NCI-H187 treated with DMSO at 0.1 percent for 48 hours (cell line): ENCODE measurements around the gene SLC25A22.
A peak's percentile ranks its signal among the peaks of the same experiment; 100 is the strongest.

ENCODE experiments used
- DNase-seq: peaks from one replicate; lab custom pipeline; 2025; lab: John Stamatoyannopoulos, UW

SLC25A22 gene

DNA sequence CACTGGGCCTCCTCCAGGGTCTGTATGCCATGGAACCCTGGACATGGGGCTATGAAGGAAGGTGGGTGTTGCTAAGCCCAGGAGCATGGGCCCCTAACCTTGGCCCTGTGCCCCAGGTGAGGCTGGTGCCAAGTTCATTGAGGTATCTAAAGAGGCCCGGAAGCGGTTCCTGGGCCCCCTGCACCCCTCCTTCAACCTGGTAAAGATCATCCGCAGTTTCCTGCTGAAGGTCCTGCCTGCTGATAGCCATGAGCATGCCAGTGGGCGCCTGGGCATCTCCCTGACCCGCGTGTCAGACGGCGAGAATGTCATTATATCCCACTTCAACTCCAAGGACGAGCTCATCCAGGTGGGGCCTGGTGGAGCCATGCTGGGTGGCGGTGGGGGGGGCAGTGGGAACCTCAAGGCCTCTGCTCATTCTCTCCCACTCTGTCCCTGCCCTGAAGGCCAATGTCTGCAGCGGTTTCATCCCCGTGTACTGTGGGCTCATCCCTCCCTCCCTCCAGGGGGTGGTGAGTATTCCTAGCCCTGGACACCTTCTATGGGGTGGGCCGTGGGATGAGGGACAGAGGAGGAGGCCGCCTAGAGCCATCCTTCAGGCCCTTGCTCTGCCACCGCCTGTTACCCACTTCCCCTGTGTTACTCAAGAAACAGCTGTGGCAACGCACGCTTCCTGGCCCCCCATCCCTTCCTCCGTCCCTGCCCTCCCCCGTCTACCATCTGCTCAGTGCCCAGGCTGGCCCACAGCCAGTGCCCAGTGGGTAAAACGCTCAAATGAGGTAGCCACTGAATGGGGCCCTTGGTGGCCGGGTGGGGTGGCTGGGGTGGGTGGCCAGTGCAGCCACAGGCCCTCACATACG, 23.7 kb upstream of the SLC25A22 start:
- DNase-seq = no peak

DNA sequence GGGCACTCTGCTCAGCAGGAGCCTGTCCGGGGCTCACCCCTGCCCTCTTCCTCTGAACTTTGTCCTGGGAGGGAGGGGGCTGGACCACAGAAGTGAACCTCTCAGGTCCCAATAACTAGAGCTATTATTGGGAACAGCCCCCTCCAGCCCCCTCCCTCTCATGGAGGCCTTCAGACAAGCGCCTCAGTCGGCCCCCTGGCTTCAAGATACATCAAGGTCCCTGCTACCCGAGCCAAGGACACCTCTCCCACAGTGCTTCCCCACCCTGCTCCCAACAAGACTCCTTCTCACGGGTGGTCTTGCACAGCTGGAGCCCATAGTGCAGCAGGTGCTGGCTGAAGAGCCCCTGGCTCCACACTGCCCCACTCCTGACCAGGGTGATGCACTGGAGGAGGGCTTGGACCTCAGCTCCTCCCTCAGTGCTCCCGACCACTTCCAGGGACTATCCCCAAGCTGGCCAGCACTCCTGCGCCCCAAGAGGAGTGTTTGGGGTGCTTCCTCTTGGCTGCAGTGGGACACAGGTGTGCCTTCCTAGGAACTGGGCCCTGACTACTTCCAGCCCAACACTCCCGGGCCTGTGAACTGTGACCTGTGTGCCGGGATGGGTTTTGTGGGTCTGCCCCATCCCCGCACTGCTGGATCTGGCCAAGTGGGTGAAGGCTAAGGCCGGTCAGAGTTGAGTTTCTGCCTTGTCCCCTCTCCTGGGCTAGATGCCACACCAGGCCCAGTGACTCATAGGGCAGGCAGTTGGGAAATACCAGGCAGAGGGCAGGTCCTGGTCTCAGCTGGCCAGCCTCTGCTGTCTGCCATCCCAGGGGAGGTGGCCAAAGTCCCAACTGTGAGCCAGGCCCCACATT, 22.8 kb upstream of the SLC25A22 start:
- no peak for DNase-seq

DNA sequence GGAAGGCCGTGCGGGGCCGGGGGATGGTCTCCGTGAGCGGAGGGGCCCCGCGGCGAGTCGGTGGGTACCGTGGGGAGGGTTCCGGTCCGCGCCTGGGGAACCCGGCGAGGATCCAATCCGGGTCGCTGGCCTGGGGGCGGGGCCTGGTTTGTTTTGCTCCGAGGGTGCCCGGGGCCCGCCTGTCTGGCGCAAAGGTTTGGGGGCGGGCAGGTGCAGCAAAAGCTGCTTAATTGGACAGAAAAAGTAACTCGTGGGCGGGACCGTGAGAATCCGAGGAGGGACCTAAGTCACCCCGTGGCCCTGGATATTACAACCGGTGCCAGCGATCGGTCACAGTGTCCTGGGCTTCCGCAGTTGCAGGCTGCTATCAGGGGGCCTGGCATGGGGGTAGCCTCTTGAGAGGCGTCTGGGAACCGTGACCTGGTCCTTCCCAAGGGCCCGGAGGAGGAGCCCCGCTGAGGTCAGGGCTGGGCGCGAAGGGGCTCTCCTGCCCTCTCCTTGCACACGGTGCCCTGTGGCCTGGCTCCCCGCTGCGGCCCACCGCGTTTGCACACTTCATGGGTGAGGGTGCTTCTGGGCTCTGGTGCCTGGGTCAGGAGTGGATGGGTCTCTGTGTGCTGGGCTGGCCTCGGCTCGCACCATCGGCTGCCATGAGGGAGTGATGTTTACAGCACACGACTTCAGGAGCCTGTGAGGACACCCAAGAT, 22.0 kb upstream of the SLC25A22 start:
- DNase-seq = no peak

DNA sequence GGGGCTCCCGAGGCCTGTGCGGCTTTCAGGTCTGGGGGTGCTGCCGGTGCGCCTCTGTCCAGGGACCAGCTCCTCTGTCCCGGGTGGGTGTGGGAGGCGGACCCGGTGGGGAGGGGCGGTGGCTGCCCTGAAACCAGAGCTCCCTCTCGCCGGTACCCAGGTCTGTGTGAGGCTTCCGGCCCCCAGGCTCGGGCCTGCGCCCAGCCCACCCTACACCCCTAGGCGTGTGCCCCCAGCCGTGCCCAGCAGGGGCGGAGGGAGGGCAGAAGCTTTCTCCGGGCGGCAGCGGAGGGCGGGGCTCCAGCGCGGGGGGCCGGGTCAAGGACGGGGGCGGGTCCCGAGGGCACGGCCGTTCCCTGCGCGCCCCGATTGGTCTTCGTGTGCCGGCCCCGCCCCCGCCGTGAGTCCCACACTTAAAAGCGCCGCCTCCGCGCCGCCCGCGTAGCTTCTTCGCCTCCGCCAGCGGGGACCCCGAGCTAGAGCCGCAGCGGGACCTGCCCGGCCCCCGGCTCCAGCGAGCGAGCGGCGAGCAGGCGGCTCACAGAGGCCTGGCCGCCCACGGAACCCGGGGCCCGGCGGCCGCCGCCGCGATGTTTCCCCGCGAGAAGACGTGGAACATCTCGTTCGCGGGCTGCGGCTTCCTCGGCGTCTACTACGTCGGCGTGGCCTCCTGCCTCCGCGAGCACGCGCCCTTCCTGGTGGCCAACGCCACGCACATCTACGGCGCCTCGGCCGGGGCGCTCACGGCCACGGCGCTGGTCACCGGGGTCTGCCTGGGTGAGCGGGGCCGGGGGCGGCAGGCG, 21.2 kb upstream of the SLC25A22 start:
- peak; percentile 50 for DNase-seq

DNA sequence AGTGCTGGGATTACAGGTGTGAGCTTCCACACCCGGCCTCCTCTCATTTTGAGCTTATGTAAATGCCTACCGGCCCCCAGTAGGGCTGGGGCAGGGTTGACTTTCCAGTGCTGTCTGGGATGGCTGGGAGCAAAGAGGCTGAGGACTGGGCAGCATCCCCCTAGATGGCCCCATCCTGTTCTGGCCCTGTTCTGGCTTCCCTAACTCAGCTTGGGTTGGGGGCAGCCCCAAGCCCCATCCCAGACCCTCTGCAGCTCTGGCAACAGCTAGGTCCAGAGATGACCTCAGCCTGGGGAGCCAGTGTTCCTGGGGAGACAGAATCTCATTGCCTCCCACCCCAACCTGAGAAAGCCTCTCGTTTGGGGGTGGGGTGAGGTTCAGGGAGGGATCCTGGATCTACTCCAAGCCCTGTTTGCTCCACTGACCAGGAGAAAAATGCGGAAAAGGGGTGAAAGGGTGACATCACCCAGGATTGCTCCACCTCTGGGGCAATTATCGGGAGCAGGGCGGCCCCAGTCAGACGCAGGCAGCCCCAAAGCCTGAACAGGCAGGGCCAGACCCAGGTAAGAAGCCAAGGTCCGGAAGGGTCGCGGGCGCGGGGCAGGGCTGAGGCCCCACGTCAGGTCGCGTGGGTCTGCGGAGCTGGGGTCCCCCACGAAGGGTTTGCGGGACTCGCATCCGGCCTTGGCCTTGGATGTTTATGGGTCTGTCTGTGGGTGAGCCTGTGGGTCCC, 20.5 kb upstream of the SLC25A22 start, which contains the start of gene PNPLA2:
PNPLA2 (plus strand) TSS at position 519 of the 733 bp plus-strand sequence. CDS start 805 bp downstream, outside the sequence.
- no peak for DNase-seq

DNA sequence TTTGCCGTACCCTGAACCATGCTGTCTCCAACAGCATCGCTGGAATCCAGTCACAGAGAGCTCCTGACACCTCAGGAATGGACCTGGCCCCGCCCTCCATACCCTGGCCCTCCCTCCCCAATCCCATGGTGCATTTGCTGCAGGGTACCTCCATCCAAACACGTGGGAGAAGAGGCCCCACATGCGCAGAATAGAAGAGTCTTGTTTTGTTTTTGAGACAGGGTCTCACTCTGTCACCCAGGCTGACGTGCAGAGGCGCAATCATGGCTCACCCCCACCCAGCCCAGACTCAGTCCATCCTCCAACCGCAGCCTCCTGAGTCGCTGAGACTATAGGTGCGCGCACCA, 18.3 kb upstream of the SLC25A22 start:
- DNase-seq = no peak

DNA sequence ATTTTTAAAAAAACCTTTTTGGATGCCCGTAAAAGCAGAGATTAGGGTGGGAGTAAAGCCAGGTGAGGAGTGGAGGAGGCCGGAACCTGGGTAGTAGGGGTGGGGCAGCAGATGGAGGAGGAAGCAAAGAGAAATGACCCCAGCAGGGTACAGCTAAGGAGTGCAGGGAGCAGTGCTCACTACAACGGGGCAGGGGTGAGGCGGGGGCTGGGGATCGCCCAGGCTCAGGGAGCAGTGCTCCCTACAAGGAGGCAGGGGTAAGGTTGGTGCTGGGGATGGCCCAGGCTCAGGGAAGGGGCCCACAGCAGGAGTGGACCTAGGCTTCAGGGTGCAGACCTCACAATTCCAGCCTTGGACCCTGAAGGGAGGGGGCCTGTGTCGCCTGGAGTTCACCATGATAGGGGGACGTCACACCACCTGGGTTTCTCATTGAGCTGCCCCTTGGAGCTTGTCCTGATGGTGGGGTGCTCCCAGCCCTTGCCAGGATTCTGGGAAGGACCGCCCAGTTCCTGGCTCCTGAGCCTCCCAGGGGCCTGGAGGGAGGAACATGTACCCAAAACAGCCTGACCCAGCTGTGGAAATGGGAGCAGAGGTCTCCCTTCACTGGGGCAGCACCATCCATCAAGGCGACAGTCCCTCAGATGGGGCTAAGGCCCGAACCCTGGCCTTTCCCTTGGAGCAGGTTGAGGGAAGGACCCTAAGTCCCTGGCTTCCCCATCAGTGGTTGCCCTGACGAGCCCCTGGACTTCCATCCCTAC, 17.8 kb upstream of the SLC25A22 start:
- no peak for DNase-seq

DNA sequence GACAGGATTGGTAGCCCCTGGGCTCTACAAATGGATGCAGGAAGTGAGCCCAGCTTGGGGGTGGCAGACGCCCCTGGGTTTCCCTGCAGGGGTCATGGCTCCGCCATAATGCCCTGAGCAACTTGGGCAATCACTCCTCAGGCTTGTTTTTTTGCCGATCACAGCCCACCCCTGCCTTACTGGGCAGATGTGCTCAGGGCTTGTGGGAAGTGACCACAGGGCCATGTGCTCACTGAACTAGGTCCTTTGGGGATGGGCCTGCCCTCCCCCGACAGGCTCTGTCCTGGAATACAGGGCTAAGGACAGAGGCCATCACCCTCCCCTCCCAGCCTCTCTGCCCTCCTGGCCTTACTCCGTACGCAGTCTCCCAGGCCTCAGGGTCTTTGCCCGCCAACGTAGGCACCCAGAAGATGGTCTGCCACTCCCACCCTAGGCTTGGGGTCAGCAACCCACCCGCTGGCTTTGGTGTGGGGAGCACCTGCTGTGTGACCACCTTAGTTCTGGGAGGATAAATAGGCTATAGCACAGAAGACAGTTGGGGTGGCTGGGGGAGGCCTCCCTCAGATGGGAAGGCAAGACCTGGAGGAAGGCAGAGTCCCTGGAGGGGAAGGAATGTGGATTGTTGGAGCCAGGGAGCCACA, 15.5 kb upstream of the SLC25A22 start:
- no peak for DNase-seq

DNA sequence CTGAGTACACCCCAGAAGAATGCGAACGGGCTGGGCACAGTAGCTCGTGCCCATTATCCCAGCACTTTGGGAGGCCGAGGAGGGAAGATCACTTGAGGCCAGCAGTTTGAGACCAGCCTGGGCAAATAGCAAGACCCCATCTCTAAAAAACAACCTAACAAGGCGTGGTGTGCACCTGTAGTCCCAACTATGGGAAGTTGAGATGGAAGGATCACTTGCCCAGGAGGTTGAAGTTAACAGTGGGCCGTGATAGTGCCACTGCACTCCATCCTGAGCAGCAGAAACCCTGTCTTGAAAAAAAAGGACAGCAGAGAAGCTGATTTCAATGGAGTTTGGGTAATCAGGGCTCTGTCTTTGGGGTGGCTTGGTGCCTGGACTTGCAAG, 15.0 kb upstream of the SLC25A22 start:
- no peak for DNase-seq

DNA sequence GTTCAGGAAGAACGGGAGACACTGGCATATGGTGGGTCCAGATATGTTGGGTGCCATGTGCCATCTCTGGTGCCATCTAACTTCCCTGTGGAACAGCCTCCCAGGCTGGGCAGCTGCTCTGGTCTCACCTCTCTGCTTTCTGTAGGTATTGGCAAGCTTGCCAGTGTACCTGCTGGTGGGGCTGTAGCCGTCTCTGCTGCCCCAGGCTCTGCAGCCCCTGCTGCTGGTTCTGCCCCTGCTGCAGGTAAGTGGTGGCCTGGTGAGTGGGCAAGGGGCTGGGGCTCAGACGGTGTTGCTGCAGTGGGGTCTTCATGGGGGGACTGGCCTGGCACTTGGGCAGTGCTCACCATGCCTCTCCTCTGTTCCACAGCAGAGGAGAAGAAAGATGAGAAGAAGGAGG, 14.3 kb upstream of the SLC25A22 start:
- DNase-seq = no peak

DNA sequence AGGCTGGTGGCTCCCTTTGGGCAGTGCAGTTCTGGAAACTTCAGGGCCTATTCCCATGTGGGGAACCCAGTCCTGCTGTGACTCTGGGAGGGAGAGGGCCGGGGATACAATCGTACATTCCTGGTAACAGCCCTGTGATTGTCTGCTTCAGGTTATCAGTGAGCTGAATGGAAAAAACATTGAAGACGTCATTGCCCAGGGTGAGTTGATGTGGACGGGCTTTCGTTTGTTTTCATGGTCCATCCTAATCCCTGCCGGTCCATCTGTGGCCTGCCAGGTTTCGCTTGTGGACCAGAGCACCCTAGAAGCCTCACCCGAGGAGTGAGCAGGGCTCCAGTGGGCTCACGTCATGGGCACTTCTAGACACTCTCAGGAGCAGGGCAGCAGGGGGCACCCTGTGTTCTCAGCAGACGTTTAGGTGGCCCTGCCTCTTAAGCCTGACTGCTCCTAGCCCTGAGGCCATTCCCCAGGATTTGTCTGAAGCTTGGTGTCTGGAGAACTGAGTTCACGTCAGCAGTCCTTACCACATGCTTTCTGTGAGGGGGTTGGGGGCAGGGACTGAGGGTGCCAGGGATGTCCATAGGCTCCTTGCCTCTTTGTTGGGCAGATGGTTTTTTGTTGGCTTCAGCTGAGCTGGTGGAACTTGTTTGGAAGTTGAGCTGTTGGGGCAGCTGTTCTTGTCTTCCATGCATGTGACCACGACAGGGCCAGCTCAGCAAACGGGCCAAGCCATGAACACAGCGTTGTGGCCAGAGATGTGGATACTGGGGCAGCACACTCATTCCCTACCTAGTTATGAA, 13.6 kb upstream of the SLC25A22 start:
- DNase-seq = no peak

DNA sequence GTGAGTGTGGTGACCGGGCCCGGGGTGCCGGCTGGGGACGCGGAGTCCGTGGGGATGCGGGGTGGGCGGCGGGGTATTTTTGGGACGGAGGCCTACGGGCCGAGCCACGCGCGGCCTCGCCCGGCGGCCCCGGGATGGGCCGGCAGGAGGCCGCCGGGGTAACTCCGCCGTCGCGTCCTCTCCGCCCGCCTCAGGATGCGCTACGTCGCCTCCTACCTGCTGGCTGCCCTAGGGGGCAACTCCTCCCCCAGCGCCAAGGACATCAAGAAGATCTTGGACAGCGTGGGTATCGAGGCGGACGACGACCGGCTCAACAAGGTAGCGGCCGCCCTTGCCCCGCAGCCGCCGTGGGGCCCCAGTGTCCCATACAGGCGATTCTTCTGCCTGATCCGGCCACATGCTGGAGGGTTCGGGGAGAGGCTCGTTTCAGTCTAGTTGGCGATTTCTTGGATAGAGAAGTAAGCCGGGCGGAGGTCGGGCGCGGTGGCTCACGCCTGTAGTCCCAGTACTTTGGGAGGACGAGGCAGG, 12.0 kb upstream of the SLC25A22 start:
- no peak for DNase-seq

DNA sequence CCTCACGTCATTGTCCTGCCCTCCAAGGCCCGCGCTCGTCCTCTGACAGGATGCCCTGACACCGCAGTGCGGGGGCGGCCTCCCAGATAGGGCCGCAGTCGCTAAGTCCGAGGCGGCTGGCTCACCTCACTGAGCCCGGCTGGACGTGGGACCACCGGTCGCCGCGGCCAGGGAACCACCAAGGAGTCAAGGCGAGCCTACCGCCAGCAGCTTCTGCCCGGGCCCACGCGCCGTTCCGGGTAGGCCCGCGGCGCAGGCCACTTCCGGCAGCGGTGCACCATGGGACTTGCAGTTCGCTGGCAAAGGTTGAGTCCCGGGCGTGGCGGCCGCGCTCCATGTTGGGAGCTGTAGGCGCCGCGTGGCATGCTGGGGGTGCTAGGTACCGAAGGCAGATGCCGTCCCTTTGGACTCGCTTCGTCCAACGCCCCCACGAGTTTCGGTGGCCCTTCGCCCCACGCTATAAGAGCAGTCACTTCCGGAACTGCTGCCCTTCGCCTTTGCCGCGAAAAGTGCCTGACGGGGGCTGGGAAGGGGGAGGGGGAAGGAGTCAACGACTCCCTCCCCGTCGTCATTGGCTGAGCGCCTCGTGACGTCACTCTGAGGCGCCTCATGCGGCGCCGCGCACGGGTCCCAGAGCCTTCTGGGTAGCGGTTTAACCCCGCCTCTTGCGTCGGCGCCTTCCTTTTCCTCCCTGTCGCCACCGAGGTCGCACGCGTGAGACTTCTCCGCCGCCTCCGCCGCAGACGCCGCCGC, 11.4 kb upstream of the SLC25A22 start, which contains the start of gene RPLP2:
RPLP2 (plus strand) TSS at position 681 of the 753 bp plus-strand sequence. CDS start 268 bp downstream, outside the sequence.
- DNase-seq = peak; percentile 89

DNA sequence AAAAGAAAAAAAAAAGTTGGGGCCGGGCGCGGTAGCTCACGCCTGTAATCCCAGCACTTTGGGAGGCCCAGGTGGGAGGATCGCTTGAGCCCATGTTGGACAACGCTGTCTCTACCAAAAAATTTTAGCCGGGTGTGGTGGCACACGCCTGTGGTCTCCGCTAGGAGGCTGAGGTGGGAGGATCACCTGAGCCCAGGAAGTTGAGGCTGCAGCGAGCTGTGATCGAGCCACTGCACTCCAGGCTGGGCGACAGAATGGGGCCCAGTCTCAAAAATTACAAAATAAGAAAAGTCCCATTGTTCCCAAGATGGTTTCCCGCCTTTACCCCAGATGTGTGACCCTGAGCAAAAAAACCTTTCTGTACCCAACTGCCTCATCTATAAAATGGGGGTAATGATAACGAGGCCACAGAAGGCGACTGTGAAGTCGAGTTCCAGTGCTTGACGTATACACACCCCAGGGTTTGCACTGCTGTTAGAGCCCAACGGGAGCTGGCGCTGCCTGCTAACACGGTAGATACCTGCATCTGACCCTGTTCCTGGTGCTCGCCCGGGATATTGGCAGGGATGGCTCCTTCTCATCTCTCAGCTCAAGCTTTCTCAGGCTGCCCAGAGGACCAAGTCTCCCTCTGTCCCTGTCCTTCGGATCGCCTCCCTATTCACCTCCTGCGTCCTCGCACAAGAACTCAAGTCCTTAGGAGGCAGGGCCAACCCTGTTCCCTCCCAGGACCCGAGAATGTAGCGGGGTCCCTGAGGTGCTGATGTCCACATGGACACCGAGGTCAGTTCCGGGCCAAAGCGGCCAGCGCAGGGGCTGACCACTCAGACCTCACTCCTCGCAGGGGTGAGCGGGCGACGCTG, 10.6 kb upstream of the SLC25A22 start:
- DNase-seq = no peak

DNA sequence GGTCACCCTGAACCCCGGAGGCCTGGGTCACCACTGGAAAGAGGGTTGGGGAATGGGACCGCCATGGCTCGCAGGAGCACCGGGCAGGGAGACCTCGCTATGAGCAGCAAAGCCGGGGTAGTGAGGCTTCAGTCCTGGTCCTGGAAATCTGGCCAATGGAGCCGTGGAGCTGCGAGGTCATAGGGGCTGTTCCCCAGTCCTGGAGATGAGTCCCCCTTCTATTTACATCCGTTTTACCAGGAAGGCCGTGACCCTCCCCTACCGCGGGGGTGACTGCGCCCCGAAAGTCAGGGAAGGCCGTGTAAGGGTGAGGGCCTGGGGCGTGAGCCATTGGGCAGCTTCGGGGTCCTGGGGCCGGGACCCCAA, 6.5 kb upstream of the SLC25A22 start:
- DNase-seq = no peak

DNA sequence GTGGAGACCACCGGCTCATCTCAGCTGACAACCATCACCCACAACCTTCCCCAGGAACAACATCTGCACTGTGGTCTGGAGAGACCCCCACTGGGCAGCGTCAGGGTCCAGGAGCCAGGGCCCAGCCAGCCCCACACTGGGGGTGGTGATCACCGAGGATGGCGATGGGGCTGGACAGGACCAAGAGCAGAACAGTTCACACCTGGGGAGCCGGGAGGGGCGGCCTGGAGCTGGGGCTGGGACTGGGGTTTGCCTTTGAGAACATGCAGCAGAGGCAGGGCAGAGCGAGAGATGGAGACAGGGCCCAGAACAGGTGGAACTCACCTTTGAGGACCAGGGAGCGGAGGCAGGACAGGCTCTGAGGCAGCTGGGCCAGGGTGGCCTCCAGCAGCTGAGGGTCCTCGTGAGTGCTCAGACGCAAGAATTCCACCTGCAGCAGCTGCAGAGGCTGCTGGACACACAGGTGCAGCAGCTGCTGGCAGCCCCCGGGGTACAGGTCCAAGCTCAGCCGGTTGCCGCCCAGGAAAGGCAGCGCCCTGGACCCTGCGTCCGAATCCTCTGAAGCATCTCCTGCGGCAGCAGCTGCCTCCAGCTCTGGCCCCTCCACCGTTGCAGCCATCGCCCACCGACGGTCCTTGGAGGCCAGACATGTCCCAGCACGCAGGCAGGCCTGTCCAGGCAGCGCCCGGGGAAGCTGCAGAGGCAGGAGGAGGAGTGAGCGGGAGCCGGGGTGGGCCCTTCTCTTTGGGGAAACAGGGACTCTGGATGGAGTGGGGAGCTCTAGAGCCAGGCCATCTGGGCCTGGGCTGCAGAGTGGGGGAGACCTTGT, 5.9 kb upstream of the SLC25A22 start:
- no peak for DNase-seq
